K562 (cell line): ENCODE data around the gene CAV1. TPM values are rescaled to one million over a fixed set of nuclear protein-coding genes. Genes with fewer than 3 reads are reported as not detected.

Experiments
- ETS2 ChIP-seq: IDR thresholded peaks from 2 replicates; pipeline ENCODE4 v1.6.1; 2016; ENCODE audit warnings: borderline replicate concordance, missing genetic modification characterization, mild to moderate bottlenecking, moderate library complexity, missing compliant biosample characterization; ENCODE audit not compliant: poor library complexity, severe bottlenecking
- ETV1 ChIP-seq: fragments of 450-650 bp; conservative IDR thresholded peaks from 2 replicates; pipeline ENCODE4 v1.6.1; 2016; ENCODE audit warnings: missing genetic modification characterization, control low read depth, low read depth, missing compliant biosample characterization
- GABPA ChIP-seq: fragments of 200-800 bp; sonication (Bioruptor generic); conservative IDR thresholded peaks from 2 replicates; pipeline ENCODE4 v1.6.1; 2016; ENCODE audit warnings: low read depth, missing genetic modification characterization, missing compliant biosample characterization
- HCFC1 ChIP-seq: IDR thresholded peaks from 2 replicates; pipeline ENCODE4 v1.6.1; 2012; ENCODE audit warnings: low read depth, low read length, improper control_type of control experiment
- HLTF ChIP-seq: fragments of 450-650 bp; IDR thresholded peaks from 2 replicates; pipeline ENCODE4 v1.6.1; 2016
- KDM4B ChIP-seq, 2 experiments: fragments of 450-650 bp in 1 of 2; sonication (generic) in 1 of 2; IDR thresholded peaks; 2 replicates each; pipeline ENCODE4 v1.6.1; 2016 to 2017; ENCODE audit warnings: borderline replicate concordance in 2 of 2, antibody characterized with exemption in 1 of 2, low read depth in 1 of 2, mild to moderate bottlenecking in 1 of 2
- MAFF ChIP-seq: IDR thresholded peaks from 2 replicates; pipeline ENCODE4 v1.6.1; 2012; ENCODE audit warnings: low read length, improper control_type of control experiment
- MYC ChIP-seq, 2 experiments: fragments of 250-450 bp in 1 of 2; sonication (Bioruptor Pico) in 1 of 2; IDR thresholded peaks; 2 replicates each; pipeline versions ENCODE4 v1.5.1 to v1.6.1; 2012 to 2021; ENCODE audit warnings: low read depth in 2 of 2, borderline replicate concordance in 1 of 2, improper control_type of control experiment in 1 of 2, low read length in 1 of 2, mild to moderate bottlenecking in 1 of 2, moderate library complexity in 1 of 2
- NR4A1 ChIP-seq, 2 experiments: fragments of 250-450 bp in 1 of 2; fragments of 450-650 bp in 1 of 2; sonication (Bioruptor Pico) in 1 of 2; IDR thresholded peaks; 2 replicates each; pipeline versions ENCODE4 v1.4.0 to v1.6.1; 2016 to 2020; ENCODE audit warnings: mild to moderate bottlenecking in 2 of 2, missing compliant biosample characterization in 1 of 2, missing genetic modification characterization in 1 of 2, moderate library complexity in 1 of 2
- PRPF4 ChIP-seq: fragments of 200-400 bp; formaldehyde crosslinking; IDR thresholded peaks from one replicate; pipeline ENCODE4 v1.6.1; 2017; ENCODE audit warnings: low read length, low read depth, mild to moderate bottlenecking; ENCODE audit not compliant: insufficient read depth, poor library complexity, severe bottlenecking
- RAD21 ChIP-seq, 2 experiments: fragments of 250-450 bp in 1 of 2; fragments of 450-650 bp in 1 of 2; sonication (Bioruptor Pico) in 1 of 2; formaldehyde crosslinking in 1 of 2; IDR thresholded peaks in 1 of 2; conservative IDR thresholded peaks in 1 of 2; 2 replicates each; pipeline versions ENCODE4 v1.4.0 to v1.8.0; 2020 to 2022; ENCODE audit warnings: mild to moderate bottlenecking in 2 of 2, moderate library complexity in 1 of 2
- TCF3 ChIP-seq: sonication (generic); formaldehyde crosslinking; IDR thresholded peaks from 2 replicates; pipeline ENCODE4 v1.4.0; 2020; ENCODE audit warnings: mild to moderate bottlenecking, missing genetic modification reagents
- ZNF124 ChIP-seq: sonication (generic); formaldehyde crosslinking; IDR thresholded peaks from 2 replicates; pipeline ENCODE4 v1.8.1; 2022; ENCODE audit warnings: missing genetic modification reagents
- polyA plus RNA-seq, 8 experiments: library from polyadenylated mRNA; depleted of rRNA in 4 of 8; stranded (reverse) in 5 of 8; unstranded in 3 of 8; fragments of >200 nt; fragmentation: Nextera tagmentation in 2 of 8; fragmentation: Illumina TruSeq in 1 of 8; extraction: Ambion mirVana in 2 of 8; extraction: Trizol in 1 of 8; gene quantifications; 2 replicates each; pipeline versions ENCODE4 v1.2.1 to v1.2.3, GENCODE V29; 2011 to 2014; ENCODE audit warnings: inconsistent platforms in 1 of 8, missing spikeins in 1 of 8
- total RNA-seq, 7 experiments: library from RNA; depleted of rRNA in 6 of 7; stranded (reverse); fragments of >200 nt in 6 of 7; fragmentation: Illumina TruSeq in 2 of 7; extraction: Trizol in 2 of 7; gene quantifications; 2 replicates each; pipeline versions ENCODE4 v1.2.1 to v1.2.3, GENCODE V29; 2011 to 2021; ENCODE audit warnings: low replicate concordance in 1 of 7
- TF ChIP-seq, protein P1 (sequence below): fragments of 450-650 bp; formaldehyde crosslinking; conservative IDR thresholded peaks from 2 replicates; pipeline ENCODE4 v1.4.0; 2022; ENCODE audit warnings: mild to moderate bottlenecking, missing genetic modification characterization
- TF ChIP-seq, protein P2 (sequence below): fragments of 250-450 bp; sonication (Bioruptor Pico); IDR thresholded peaks from 2 replicates; pipeline ENCODE4 v1.9.0; 2021; ENCODE audit warnings: mild to moderate bottlenecking, inconsistent platforms
- TF ChIP-seq, protein P3 (sequence below): fragments of 450-650 bp; conservative IDR thresholded peaks from 2 replicates; pipeline ENCODE4 v1.6.1; 2016; ENCODE audit warnings: missing genetic modification characterization, low read depth, mild to moderate bottlenecking, control low read depth, missing compliant biosample characterization
- TF ChIP-seq, protein P4 (sequence below): sonication (generic); formaldehyde crosslinking; IDR thresholded peaks from 2 replicates; pipeline ENCODE4 v1.8.1; 2023; ENCODE audit warnings: mild to moderate bottlenecking, missing genetic modification reagents

CAV1 gene
- total and polyA plus RNA-seq, 9 of the 15 experiments (the other 6 are each of a cell fraction or from before 2014, with no cell fraction given): 0.08 to 1.5 (median 0.63) TPM

DNA sequence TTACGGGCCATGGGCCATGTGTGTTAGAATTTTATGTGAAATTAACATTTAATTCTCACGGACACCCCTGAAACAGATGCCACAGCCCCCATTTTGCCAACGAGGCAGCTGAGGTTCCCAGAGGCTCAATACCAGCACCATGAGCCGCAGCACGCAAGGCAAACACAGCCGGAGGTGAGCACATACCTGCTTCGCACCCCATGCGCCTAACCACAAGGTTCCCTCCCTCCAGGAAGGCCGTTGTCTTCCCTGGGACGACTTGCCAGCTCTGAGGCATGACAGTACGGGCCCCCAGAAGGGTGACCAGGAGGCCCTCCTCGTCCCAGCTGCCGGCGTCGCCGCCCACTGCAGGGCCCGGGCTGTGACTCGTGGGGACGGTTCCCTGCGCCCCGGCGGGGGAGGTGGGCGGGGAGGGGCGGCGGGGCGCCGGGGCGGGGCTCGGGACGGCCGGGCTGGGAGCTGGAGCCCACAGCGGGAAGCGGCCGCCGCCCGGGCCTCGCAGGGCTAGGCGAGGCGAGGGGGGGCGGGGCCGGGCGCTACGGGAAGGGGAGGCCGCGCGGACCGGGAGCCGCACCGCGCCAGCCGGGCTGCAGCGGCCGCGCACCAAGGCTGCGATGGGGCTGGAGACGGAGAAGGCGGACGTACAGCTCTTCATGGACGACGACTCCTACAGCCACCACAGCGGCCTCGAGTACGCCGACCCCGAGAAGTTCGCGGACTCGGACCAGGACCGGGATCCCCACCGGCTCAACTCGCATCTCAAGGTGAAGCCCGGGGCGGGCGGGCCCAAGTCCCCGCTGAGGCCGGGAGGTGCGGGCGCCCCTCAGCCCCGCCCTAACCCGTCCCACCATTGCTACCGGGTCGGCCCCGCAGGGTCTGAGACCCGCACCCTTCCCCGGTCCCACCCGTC, 25.4 kb upstream of the CAV1 start, which contains the start of gene CAV2 (continued):
- TF ChIP-seq MYC (IDR thresholded peaks at IDR 0.05; ENCODE audit: low read depth, low read length): no peak
- no peak; the same call in 1 of the 2 replicates for TF ChIP-seq MYC (CRISPR knock-in tag; IDR thresholded peaks at IDR 0.05; ENCODE audit: borderline replicate concordance, low read depth)
- TF ChIP-seq ETV1 (tag): no peak; the same call in 1 of the 2 replicates
- no peak for TF ChIP-seq ETS2 (tag)
- TF ChIP-seq TCF3 (CRISPR knock-in tag): no peak
- TF ChIP-seq HCFC1: 0 out of 2 replicates have a peak, but pooled peaks have one; percentile 5
- TF ChIP-seq, protein P1, sequence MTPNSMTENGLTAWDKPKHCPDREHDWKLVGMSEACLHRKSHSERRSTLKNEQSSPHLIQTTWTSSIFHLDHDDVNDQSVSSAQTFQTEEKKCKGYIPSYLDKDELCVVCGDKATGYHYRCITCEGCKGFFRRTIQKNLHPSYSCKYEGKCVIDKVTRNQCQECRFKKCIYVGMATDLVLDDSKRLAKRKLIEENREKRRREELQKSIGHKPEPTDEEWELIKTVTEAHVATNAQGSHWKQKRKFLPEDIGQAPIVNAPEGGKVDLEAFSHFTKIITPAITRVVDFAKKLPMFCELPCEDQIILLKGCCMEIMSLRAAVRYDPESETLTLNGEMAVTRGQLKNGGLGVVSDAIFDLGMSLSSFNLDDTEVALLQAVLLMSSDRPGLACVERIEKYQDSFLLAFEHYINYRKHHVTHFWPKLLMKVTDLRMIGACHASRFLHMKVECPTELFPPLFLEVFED: no peak
- 0 out of 2 replicates have a peak, but pooled peaks have one; percentile 30 for TF ChIP-seq NR4A1 (CRISPR knock-in tag; IDR thresholded peaks at IDR 0.05)
- TF ChIP-seq NR4A1 (tag; IDR thresholded peaks at IDR 0.05): 0 out of 2 replicates have a peak, but pooled peaks have one; percentile 31
- no peak for TF ChIP-seq PRPF4
- TF ChIP-seq, protein P2, sequence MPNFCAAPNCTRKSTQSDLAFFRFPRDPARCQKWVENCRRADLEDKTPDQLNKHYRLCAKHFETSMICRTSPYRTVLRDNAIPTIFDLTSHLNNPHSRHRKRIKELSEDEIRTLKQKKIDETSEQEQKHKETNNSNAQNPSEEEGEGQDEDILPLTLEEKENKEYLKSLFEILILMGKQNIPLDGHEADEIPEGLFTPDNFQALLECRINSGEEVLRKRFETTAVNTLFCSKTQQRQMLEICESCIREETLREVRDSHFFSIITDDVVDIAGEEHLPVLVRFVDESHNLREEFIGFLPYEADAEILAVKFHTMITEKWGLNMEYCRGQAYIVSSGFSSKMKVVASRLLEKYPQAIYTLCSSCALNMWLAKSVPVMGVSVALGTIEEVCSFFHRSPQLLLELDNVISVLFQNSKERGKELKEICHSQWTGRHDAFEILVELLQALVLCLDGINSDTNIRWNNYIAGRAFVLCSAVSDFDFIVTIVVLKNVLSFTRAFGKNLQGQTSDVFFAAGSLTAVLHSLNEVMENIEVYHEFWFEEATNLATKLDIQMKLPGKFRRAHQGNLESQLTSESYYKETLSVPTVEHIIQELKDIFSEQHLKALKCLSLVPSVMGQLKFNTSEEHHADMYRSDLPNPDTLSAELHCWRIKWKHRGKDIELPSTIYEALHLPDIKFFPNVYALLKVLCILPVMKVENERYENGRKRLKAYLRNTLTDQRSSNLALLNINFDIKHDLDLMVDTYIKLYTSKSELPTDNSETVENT: peak; percentile 77
- no peak for TF ChIP-seq MAFF
- TF ChIP-seq, protein P3, sequence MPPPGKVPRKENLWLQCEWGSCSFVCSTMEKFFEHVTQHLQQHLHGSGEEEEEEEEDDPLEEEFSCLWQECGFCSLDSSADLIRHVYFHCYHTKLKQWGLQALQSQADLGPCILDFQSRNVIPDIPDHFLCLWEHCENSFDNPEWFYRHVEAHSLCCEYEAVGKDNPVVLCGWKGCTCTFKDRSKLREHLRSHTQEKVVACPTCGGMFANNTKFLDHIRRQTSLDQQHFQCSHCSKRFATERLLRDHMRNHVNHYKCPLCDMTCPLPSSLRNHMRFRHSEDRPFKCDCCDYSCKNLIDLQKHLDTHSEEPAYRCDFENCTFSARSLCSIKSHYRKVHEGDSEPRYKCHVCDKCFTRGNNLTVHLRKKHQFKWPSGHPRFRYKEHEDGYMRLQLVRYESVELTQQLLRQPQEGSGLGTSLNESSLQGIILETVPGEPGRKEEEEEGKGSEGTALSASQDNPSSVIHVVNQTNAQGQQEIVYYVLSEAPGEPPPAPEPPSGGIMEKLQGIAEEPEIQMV (tag): no peak
- no peak for TF ChIP-seq ZNF124 (CRISPR knock-in tag)
- TF ChIP-seq, protein P4, sequence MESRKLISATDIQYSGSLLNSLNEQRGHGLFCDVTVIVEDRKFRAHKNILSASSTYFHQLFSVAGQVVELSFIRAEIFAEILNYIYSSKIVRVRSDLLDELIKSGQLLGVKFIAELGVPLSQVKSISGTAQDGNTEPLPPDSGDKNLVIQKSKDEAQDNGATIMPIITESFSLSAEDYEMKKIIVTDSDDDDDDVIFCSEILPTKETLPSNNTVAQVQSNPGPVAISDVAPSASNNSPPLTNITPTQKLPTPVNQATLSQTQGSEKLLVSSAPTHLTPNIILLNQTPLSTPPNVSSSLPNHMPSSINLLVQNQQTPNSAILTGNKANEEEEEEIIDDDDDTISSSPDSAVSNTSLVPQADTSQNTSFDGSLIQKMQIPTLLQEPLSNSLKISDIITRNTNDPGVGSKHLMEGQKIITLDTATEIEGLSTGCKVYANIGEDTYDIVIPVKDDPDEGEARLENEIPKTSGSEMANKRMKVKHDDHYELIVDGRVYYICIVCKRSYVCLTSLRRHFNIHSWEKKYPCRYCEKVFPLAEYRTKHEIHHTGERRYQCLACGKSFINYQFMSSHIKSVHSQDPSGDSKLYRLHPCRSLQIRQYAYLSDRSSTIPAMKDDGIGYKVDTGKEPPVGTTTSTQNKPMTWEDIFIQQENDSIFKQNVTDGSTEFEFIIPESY (CRISPR knock-in tag): no peak
- TF ChIP-seq RAD21 (CRISPR knock-in tag; conservative IDR thresholded peaks at IDR 0.05 in 1 of 2, IDR thresholded peaks at IDR 0.05 in 1 of 2): no peak
- no peak for TF ChIP-seq HLTF
- TF ChIP-seq KDM4B (IDR thresholded peaks at IDR 0.05; ENCODE audit: borderline replicate concordance in 2 of 2, low read depth in 1 of 2): no peak
- no peak for TF ChIP-seq GABPA
